HG03460 (cell line): ENCODE measurements around the gene GRIN3A.
"Not testable (repeated sequence)": the region's sequence is repeated elsewhere in the genome, so short reads cannot be mapped to it uniquely, and the experiment has no call there.

Source experiments
- ATAC-seq: cut with Tn5 transposase; IDR thresholded peaks from one replicate; pipeline ENCODE4 v1.9.1; 2021; ENCODE audit not compliant: unreplicated experiment

The GRIN3A gene

DNA sequence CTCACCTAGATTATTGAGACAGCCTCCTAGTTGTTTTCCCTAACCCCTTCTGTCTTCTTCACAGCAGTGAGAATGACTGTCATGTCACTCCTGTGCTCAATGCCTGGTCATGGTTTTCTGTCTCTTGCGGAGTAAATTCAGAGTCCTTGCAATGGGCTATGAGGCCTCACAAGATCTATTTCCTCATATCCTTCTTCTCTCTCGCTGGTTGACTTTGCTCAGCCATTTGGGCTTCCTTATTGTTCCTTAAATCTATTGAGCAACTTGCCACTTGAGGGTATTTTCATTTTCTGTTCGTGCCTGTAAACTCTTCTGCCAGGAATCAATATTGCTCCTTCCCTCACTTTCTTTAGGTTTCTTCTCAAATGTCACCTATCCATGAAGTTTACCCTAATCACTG lies 152.7 kb downstream of the GRIN3A start:
- no peak for ATAC-seq

DNA sequence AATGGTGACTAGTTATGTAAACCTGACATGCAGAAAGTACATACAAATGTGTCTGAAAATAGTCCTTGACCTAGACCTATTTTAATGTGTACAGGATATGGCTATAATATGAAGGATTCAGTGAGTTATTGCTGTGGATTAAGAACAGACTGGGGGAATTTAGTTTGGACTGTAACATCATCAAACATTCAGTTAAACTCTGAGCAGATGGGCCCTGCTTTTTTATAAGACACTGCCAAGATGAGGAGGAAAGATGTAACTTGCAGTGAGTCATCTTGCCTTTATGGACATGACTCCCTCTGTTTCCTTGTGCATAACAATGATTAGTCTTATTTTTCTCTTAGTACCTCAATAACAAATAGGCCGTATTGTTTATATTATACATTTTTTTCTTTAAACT lies 155.9 kb downstream of the GRIN3A start:
- ATAC-seq = no peak

DNA sequence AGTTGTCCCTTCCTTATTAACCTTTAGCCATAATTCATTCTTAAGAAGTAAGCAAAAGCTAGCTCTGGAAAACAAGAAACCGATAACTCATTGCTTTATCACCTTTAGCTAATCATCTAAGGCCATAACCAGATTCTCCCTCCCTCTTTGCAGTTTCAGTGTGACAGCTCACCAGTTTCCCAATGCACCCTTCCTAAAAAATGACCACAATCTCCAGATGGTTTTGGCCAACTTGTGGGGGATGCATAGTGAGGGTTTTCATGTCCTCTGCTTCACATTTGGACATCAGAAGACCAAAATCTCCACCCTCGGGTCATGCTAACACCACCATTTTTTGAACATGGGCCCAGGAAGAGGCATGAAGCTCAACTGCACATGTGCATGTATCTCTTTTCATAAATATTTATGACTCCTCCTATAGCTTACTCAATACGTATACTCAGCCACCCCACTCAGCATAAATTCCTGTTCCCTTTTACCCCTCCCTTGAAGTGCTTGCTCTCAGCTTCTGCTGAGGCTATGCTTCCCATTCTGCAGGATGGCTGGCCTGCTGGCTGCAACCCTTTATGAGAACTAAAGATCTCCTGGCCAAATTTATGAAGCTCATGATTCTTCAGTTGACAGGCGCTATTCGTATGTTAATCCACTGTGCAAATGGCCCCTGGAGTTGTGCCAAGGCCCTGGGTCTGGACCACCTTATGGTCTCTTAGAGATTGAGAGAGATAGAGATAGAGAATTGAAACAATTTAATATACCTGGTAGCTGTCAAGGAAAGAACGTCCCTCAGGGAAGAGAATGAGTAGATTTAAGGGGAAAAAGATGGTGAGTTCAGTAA lies 158.5 kb downstream of the GRIN3A start:
- ATAC-seq = no peak

DNA sequence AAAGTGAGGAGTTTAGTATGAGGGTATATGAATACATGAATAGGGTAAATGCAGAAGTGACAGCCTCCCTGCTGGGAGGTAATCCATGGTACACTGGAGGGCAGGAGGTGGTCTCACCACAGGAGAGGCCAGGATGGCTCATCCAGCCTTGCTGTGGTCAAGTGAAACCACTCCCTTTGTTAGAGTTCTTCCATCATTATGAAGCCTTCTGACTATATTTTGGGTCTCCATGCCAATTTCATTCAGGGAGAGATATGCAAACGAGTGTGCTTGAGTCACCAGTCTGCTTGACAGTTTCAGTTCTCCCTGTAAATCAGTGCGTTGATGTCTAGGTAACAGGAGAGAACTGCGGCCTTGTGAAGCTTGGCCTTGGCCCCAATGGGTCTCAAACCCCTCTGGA lies 160.1 kb downstream of the GRIN3A start:
- no peak for ATAC-seq

DNA sequence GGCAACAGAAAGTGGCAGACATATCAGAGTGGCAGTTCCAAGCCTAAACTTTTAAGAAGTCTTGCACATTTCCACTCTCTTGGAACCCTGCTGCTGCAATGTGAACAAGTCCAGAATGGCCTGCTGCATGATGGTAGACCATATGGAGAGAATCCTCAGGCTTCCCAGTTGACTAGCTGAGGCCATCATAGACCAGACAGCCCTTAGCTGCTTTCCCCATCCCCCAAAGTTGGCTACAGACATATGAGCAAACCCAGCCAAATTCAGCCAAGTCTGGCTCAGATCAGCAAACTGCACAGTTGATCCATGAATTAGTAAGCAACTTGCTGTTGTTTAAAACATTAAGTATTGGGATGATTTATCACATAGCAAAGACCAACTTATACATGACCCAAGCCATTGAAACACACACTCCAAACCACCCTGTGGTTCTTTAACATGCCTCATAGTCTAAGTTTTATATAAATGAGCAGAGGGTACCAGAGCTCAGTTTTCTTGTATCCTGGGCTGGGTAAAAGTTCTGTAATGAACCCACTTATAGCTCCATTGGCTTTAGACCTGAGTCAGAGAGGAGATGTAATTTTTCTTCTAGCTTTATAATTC lies 163.6 kb downstream of the GRIN3A start:
- no peak for ATAC-seq

DNA sequence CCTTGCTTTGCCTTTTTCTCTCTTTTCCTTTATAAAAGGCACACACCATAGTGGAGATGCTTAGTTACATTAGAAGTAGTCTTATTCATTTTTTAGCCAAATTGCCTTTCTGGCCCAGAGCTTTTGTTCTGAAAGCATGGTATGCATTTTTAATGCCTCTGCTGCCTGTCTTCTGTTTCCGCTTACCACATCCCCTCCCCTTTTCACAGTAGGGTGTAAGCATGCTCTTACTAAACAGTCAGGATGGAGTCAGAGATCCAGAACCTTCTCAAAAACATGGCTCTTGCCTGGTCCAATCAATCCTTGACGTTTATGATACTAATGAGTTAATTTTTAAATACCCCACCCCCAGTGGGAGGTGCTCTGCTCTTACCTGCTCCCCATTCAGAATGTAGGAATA lies 166.1 kb downstream of the GRIN3A start:
- ATAC-seq = no peak

DNA sequence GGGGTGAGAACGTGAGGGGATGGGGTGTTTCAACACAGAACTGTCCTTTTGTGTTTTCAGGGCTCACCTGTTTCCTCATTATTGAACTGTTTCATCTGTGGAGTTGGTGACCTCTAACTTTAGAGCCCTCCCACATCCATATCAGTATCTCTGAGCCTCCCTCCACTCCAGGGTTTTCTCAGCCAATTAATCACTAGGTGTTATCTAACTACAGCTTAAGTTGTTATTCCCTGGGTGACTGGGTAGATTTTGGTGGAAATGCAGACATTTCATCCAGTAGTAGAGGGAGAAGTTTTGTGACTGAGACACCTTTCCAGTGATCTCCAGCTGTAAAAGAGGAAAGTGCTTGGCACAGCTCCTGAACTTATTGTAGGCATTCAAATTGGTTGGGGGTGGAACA lies 167.3 kb downstream of the GRIN3A start:
- no peak for ATAC-seq

DNA sequence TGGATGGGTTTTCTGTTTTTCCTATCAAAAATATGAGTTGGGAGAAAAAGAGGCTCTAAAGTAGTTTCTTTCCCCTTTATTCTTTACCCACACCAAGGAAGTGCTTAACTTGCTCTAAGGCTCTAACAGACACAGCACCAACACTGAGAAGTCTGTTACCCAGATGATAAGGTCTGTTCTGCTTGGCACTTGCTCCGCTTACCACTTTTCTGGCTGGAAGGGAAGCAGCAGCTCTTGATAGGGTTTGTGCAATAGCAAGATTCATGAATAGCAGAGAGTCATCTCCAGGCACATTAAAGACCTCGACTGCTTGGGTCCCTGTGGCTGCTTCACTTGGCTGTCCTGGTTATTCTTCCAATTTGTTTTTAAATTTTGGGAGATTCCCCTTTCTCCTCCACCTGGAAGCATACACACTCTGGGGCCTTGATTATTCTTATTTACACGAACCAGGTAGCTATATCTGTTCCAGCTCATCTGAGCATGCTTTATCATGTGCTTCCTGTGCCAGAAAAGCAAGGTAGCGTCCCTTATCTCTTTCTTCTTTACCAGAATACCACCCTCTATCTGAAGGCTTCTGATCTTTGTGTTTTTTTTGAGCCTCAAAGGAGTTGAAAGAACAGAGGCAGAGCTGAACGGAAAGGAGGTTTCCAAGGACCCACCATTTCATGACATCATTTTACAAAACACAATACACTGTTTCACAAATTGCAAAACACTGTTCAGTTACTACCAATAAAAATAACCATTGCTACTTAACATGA lies 168.5 kb downstream of the GRIN3A start:
- ATAC-seq = no peak

DNA sequence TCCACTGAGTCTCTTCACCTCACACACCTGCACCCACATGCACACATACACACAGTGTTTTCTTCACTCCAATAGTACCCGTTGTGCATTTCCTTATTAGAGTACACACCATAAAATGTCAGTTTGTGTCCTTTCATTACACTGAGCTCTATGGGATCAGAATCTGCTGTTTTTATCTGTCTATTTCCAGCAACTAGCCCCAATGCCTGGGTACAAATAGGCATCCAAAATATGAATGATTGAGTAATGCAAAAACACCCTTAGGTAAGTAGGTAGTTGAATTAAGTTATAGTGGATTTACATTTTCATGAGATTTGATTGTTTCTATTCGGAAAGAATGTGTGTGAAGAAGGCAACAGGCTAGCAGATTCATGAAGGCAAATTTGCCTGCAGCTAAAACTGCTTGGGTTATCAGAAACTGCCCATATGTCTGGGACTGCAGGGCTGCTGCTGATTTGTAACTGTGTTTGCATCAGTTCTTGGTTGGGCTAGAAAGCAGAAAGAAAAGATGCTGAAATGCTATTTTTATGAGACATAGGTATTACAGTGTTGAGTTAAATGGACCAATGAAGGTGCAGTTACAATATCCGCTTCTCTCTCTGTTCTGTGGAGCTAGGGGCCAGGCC lies 170.6 kb downstream of the GRIN3A start:
- ATAC-seq = no peak

DNA sequence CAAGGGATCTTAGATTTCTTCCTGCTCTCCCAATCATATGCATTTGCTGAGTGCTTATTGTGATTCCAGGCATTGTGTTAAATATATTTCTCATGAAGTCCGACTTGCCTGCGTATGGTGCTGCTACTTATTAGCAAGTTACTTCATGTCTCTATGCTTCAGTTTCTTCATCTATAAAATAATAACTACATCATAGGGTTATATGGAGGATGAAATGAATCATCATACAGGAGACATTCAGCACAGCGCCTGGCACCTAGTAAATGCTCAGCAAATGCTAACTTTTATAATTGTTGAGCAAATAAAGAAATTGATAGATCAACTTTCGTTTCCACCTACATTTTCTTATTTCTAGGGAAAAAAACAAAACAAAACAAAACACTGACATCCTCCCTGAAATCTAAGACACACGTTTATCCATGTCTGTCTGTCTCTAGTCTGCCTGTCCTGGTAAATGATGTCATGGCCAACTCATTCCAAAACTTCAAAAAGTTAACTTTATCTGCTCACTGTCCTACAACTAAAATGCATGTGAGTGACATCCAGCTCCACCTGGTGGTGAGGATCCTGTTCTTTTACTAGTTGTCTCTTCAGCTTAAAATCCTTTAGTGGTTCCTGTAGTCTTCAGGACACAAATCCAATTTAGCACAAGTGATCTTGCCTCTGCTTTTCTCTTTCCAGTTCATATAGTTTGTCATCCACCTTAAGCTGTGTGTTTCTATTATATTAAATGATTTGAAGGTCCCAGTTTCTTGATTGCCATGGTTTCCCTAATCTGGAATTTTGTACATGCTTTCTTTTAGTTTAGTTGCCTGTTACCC lies 171.3 kb downstream of the GRIN3A start:
- peak; percentile 62 for ATAC-seq

DNA sequence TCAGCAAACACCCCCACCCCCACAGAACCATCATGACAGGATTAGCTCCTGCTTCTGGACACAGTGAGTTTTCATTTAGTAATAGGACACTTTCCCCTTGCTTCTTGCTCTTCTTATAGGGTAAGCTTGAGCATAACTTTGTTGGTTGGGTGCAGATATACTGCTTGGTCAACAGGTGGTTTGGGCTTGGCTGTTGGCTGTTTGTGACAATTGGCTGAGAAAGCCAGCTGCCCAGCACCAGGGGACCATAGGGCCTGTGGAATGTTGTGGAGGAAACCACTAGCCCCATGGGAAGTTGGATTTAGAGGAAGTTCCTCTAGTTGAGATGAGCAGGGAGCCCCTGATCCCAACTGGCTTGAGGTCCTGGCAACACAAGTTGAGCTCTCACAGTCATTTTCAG lies 174.2 kb downstream of the GRIN3A start:
- no peak for ATAC-seq

DNA sequence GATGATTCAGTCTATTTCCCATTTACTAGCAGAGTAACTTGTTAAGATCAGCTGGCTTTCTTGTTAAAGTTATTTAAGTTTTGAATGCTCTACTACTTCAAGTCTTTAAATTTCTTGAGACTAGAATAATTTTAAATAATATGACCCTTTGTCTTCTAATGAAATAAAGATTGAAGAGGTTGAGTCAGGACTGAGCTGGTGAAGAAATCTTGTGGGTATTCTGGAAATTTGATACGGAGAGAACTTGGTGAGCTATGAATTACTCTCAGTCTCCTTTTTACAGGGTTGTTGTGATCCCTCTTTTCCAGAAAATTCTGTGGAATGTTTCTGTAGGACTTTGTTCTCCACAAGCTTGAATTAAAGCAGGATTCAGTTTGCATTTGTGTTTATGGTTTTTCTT lies 175.5 kb downstream of the GRIN3A start:
- no peak for ATAC-seq

DNA sequence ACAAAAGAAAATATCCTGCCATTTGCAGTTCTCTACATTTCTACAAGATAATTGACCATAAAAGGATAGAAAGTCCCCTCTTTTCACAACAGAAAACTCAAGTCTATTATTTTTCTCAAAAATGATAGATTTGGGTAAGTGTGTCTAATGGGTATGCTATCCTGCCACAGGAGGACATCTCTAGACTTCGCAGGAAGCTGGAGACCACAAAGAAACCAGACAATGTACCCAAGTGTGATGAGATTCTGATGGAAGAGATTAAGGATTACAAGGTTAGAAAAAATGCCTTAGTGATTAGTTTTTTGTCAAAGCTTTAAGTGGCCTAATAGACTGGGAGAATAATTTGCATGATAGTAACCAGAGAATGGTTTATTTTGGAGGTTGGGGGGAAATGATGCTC lies 176.7 kb downstream of the GRIN3A start:
- ATAC-seq = no peak

DNA sequence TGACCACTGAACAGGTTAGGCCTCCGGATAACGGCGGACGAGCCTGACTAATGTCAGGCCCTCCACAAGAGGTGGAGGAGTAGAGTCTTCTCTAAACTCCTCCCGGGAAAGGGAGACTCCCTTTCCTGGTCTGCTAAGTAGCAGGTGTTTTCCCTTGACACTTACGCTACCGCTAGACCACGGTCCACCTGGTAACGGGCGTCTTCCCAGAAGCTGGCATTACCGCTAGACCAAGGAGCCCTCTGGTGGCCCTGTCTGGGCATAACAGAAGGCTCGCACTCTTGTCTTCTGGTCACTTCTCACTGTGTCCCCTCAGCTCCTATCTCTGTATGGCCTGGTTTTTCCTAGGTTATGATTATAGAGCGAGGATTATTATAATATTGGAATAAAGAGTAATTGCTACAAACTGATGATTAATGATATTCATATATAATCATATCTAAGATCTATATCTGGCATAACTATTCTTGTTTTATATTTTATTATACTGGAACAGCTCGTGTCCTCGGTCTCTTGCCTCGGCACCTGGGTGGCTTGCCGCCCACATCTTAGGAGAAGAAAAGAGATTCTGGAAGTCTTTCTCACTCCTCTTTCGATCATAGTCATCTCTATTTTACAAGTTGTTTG lies 188.9 kb downstream of the GRIN3A start:
- not testable (repeated sequence) for ATAC-seq

DNA sequence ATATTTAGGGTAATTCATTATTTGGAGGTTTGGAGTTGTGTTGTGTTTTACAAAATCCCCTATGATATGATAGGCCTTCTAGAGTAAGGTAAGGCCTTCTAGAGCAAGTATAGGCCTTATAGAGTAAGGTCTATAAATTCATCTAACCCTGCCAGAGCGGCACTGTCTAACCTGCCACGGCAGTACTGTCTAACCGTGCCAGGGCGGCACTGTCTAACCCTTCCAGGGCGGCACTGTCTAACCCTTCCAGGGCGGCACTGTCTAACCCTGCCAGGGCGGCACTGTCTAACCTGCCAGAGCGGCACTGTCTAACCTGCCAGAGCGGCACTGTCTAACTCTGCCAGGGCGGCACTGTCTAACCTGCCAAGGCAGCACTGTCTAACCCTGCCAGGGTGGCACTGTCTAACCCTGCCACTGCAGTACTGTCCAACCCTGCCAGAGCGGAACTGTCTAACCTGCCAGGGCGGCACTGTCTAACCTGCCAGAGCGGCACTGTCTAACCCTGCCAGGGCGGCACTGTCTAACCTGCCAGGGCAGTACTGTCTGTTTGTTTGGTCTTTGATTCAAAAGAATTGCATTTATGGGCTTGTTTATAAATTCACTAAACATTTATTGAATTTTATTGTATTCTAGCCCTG lies 195.2 kb downstream of the GRIN3A start:
- ATAC-seq = no peak

DNA sequence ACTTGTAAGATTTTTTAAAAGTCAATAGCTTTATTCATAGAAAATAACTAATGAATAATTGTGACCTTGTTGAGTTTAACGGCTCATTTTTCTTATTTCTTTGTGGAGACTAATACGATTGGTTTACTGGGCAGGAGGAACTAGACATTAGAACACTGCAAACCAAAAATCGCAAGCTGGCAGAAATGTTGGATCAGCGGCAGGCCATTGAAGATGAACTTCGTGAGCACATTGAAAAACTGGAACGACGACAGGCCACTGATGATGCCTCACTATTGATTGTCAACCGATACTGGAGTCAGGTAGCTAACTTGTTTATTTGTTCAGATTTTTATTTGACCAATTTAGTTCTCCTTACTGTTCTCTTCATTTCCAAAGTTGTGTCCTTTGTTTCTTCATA lies 198.4 kb downstream of the GRIN3A start:
- ATAC-seq = no peak

DNA sequence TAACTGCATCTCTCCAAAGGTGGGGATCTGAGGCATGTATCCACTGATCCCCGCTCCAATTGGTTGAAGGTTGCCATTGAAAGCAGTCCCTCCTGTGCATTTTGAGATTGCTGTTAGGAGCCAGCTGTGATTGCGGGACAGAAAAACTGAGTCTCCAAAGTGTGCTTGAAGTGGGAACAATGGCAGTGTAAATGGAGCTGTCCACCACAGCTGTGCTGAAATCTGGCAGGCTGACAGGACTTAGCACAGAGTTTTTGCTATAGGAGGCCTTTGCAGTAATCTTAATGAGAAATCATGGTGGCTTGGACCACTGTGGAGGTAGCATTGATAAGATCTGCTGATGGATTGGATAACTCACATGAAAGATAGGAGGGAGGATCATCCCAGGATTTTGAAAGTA lies 201.5 kb downstream of the GRIN3A start:
- ATAC-seq = no peak

DNA sequence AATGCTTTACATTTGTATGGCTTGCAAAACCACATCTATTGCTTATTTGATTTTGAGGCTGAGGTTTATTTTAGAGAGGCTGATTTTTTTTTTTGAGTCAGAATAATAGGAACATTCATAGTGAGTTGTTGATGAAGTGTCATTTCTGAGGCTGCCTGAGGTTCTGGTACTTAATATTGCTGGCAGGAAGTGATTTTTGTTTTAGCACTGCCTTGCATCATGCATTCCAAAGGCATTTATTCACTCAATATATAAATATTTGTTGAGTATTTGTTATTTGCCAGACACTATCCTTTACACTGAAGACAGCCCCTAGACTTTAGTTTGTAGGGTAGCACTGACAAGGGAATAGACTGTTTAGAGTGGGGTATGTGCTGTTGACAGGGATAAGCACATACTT lies 202.1 kb downstream of the GRIN3A start:
- ATAC-seq = no peak

DNA sequence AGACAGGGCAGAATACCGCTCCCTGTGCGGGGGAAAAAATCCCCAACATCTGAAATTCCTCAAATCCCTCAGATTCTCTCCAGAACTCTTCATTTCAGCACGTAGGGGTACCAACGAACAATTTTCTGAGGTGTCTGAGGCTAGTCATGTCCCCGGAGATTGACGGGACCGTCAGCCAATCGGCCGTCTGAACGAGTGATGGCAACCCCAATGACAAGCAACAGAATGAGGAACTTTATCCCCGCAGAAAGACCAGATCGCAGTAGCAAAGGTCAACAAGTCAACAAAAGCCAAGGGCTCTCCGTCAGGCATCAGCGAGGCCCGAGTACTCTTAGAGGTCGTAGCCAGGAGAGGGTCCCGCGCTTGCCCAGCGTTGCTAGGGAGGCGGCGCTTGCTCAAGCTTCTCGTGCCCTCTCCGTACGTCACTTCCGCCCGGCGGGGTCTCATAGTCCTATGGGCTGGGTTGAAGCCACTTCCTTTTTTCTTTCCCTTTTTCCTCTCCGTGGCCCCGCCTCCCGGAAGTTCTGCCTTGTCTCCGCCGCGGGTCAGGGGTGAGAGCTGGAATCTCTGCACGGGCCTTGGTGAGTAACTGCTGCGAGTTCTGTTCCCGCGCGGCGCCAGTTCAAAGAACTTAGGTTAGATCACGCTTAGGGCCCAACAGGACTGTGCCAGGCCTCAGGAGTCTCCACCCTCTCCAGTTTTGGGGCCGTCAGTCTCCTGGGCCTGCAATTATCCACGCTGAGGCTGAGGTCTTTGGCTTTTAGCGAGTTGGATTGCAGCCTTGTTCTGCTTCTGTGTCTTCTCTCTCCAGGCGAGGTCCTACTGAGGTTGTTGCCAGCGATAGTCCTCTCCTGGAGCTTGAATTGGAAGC lies 204.9 kb downstream of the GRIN3A start, which contains the start of gene RNF20:
Gene RNF20, plus strand, starts transcription at position 520 of the 871 bp plus-strand sequence. CDS start 1,571 bp downstream, outside the sequence.
- peak; percentile 98 for ATAC-seq
